Right lobe of liver (tissue), 4 donors: ENCODE results near the gene SMAD4.

Source experiments
- POLR2A ChIP-seq: fragments of 450-650 bp; IDR thresholded peaks from one replicate; pipeline ENCODE4 v1.6.1; 2017; ENCODE audit warnings: antibody characterized with exemption, mild to moderate bottlenecking
- TF ChIP-seq, protein P1 (sequence below), 4 donors: fragments of 200-600 bp in 3 of 4; fragments of 450-650 bp in 1 of 4; IDR thresholded peaks; one replicate each; pipeline versions ENCODE4 v1.5.1 to v1.8.0; 2016 to 2022; ENCODE audit warnings: antibody characterized with exemption in 4 of 4, mild to moderate bottlenecking in 2 of 4
- donor health status: DM: no; HTN: no; CAD: no.
- donor health status: DM: no; HTN: no; CAD: no.
- donor health status: DM: no; HTN: yes; CAD: no.

DNA sequence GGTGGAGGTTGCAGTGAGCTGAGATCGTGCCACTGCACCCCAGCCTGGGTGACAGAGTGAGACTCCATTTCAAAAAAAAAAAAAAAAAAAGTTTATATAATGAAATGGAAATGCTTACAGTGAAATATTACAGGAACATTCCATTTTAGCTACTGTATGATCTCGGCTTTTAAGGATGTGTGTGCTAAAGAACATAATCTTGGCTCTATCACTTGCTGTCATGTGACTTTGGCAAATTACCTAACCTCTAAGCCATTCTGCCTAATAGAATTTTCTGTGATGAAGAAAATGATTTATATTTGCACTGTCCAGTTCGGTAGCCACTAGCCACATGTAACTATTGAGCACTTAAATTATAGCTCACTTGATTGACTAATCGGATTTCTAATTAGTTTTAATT, 36.3 kb downstream of the SMAD4 start:
- TF ChIP-seq POLR2A: no peak
- TF ChIP-seq, protein P1, sequence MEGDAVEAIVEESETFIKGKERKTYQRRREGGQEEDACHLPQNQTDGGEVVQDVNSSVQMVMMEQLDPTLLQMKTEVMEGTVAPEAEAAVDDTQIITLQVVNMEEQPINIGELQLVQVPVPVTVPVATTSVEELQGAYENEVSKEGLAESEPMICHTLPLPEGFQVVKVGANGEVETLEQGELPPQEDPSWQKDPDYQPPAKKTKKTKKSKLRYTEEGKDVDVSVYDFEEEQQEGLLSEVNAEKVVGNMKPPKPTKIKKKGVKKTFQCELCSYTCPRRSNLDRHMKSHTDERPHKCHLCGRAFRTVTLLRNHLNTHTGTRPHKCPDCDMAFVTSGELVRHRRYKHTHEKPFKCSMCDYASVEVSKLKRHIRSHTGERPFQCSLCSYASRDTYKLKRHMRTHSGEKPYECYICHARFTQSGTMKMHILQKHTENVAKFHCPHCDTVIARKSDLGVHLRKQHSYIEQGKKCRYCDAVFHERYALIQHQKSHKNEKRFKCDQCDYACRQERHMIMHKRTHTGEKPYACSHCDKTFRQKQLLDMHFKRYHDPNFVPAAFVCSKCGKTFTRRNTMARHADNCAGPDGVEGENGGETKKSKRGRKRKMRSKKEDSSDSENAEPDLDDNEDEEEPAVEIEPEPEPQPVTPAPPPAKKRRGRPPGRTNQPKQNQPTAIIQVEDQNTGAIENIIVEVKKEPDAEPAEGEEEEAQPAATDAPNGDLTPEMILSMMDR (IDR thresholded peaks at IDR 0.05): no peak
